Neural crest cell (in vitro differentiated cells): Measurements from ENCODE around the gene SYS1. TPM values are rescaled to one million over a fixed set of nuclear protein-coding genes. Genes with fewer than 3 reads are reported as not detected.
A peak's percentile ranks its signal among the peaks of the same experiment; 100 is the strongest.

Experiments
- DNase-seq: peaks from one replicate; pipeline ENCODE4 v3.0.0; 2021; ENCODE audit warnings: low read depth, mixed read lengths, low spot score
- H3K27ac Mint-ChIP-seq: one replicate; pipeline ENCODE4 v1.8.0; 2021; ENCODE audit warnings: mild to moderate bottlenecking, mixed read lengths; ENCODE audit not compliant: unreplicated experiment
- H3K27me3 Mint-ChIP-seq: 2 replicates; pipeline ENCODE4 v1.8.0; 2021; ENCODE audit warnings: low read depth, mild to moderate bottlenecking, mixed read lengths
- H3K36me3 Mint-ChIP-seq: 2 replicates; pipeline ENCODE4 v1.8.0; 2021; ENCODE audit warnings: low read depth, mild to moderate bottlenecking, mixed read lengths
- H3K4me1 Mint-ChIP-seq: 2 replicates; pipeline ENCODE4 v1.8.0; 2021; ENCODE audit warnings: mixed read lengths
- H3K4me3 Mint-ChIP-seq: one replicate; pipeline ENCODE4 v1.8.0; 2021; ENCODE audit warnings: mild to moderate bottlenecking, mixed read lengths
- H3K9me3 Mint-ChIP-seq: 2 replicates; pipeline ENCODE4 v1.8.0; 2021; ENCODE audit warnings: mixed read lengths
- long read RNA-seq: library from polyadenylated mRNA; unstranded; transcript quantifications from one replicate; pipeline ENCODE4 v2.0.0, GENCODE V29; 2020
- total RNA-seq: library from RNA; stranded (reverse); gene quantifications from 2 replicates; pipeline ENCODE4 v1.2.1, GENCODE V29; 2021
- TF ChIP-seq, protein P1 (sequence below): fragments of 200-600 bp; sonication (generic); conservative IDR thresholded peaks from 2 replicates; pipeline ENCODE4 v1.5.0; 2021; ENCODE audit warnings: antibody characterized with exemption, mild to moderate bottlenecking

The SYS1 gene
- total RNA-seq, result 24.6 and 25.7 TPM in 2 replicates
- long read RNA-seq, transcript SYS1-201 (4 exons, 2,862 nt), result major isoform, 34 of 65 reads
- long read RNA-seq, transcript SYS1-205 (3 exons, 433 nt), result minor isoform, 28 of 65 reads
- long read RNA-seq, partial matches to known transcripts, result 1 of 65 reads
- long read RNA-seq, other reads (novel, unspliced or antisense), result 1 of 65 reads

DNA sequence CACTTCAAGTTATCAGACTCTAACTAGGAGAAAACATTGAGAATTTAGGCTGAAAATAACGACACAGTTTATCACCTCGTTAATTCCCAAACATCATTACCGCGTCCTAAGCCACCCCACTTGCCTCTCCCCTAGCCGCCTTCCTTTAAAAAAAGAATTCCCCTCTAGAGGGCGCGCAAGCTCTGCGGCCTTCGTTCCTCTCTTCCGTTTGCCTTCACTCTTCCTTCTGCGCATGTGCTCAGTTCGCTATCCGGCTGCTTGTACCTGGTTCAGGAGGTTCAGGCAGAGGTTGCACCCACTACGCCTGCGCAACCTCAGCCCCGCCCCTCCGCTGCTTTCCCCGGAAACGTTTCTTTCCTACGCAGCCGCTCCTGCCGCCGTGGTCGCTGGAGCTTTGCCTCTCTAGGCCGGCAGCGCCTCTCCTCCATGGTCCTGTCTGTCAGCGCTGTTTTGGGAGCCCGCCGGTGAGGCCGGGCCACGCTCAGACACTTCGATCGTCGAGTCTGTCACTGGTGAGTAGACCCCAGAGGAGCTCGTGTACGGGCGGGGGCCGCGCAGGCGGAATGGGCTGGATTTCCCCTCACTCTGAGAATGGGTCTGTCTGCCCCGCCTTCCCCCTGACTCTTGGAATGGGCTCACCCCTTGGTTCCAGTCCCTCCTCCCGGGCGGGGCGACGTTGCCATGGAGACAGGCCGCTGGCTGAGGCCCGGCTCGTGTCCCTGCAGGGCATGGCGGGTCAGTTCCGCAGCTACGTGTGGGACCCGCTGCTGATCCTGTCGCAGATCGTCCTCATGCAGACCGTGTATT is at the start of gene SYS1:
Gene SYS1, plus strand, starts transcription at position 353 of the 807 bp plus-strand sequence. Its CDS starts 376 bp downstream, at position 729.
- Mint-ChIP-seq H3K27ac (peak within 1 kb of the TSS; percentile 97), H3K36me3 (no peaks in the 10 kb centered on the region), H3K9me3 (no peaks in the 10 kb centered on the region), H3K4me1 (peaks cover 22% of the 10 kb centered on the region), H3K27me3 (no peaks in the 10 kb centered on the region), H3K4me3 (peak within 1 kb of the TSS; percentile 97)
- TF ChIP-seq, protein P1, sequence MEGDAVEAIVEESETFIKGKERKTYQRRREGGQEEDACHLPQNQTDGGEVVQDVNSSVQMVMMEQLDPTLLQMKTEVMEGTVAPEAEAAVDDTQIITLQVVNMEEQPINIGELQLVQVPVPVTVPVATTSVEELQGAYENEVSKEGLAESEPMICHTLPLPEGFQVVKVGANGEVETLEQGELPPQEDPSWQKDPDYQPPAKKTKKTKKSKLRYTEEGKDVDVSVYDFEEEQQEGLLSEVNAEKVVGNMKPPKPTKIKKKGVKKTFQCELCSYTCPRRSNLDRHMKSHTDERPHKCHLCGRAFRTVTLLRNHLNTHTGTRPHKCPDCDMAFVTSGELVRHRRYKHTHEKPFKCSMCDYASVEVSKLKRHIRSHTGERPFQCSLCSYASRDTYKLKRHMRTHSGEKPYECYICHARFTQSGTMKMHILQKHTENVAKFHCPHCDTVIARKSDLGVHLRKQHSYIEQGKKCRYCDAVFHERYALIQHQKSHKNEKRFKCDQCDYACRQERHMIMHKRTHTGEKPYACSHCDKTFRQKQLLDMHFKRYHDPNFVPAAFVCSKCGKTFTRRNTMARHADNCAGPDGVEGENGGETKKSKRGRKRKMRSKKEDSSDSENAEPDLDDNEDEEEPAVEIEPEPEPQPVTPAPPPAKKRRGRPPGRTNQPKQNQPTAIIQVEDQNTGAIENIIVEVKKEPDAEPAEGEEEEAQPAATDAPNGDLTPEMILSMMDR, result peak; percentile 94
- peak; percentile 99 for DNase-seq

DNA sequence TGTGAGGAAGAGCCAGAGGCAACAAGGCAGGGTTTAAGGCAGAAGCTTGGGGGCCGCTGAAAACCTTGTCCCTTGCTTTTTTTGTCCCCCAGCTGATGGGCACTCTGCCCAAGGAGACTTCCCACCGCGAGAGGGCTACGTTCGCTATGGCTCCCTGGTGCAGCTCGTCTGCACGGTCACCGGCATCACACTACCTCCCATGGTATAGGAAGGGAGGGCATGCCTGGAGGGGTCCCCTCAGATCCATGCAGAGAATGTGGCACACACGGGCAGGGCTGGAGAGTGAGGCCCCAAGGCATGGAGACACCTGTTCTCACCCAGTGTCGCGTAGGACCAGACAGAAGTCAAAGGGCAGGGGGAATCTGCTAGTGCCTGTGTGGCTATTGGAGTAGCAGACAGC is 49.0 kb upstream of the SYS1 start:
- Mint-ChIP-seq H3K4me3 (no peak overlapping the region), H3K4me1 (no peaks in the 10 kb centered on the region), H3K36me3 (no peaks in the 10 kb centered on the region), H3K27ac (no peak overlapping the region), H3K27me3 (peaks cover 30% of the 10 kb centered on the region), H3K9me3 (no peaks in the 10 kb centered on the region)
- TF ChIP-seq, protein P1, result no peak
- no peak for DNase-seq

DNA sequence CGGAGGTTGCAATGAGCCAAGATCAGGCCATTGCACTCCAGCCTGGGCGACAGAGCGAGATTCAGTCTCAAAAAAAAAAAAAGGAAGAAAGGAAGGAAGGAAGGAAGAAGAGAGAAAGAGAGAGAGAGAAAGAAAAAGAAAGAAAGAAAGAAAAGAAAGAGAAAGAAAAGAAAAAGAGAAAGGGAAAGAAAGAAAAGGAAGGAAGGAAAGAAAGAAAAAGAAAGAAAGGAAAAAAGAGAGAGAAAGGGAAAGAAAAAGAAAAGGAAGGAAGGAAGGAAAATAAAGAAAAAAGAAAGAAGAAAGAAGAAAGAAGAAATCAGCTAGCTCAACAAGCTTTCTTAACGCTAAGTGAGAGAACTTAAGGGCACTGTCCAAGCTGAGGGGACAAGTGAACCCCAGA is 47.3 kb upstream of the SYS1 start:
- TF ChIP-seq, protein P1, result no peak
- Mint-ChIP-seq H3K4me3 (no peak overlapping the region), H3K27ac (no peak overlapping the region), H3K36me3 (no peaks in the 10 kb centered on the region), H3K27me3 (peaks cover 22% of the 10 kb centered on the region), H3K4me1 (no peaks in the 10 kb centered on the region), H3K9me3 (no peaks in the 10 kb centered on the region)
- DNase-seq, result no peak

DNA sequence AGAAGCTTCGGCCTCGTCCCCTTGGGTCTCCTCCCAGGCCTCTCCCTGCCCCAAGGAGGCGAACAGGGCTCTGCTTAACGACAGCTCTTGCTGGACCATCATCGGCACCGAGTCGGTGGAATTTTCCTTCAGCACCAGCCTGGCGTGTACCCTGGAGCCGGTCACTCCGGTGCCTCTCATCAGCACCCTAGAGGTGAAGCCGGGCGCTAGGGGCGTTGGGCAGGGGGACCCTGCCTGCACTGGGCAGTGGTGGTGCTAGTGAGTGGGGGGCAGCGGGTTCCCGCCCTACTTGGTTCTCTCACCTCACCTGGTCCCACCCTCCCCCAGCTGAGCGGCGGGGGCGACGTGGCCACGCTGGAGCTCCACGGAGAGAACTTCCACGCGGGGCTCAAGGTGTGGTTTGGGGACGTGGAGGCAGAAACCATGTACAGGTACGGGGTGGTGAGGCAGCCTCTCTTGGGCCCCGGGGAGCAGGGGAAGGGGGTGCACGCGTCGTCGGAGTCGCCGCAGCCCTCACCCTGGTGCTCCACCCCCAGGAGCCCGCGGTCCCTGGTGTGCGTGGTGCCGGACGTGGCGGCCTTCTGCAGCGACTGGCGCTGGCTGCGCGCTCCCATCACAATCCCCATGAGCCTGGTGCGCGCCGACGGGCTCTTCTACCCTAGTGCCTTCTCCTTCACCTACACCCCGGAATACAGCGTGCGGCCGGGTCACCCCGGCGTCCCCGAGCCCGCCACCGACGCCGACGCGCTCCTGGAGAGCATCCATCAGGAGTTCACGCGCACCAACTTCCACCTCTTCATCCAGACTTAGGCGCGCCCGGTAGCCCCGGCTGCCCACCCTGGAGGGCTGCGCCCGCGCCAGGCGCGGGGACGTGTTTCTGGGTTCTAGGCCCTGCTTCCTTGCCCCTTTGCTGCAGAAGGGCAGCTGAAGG is 46.5 kb upstream of the SYS1 start:
- Mint-ChIP-seq H3K36me3 (no peaks in the 10 kb centered on the region), H3K27me3 (peaks cover 16% of the 10 kb centered on the region), H3K4me1 (no peaks in the 10 kb centered on the region), H3K4me3 (no peak overlapping the region), H3K9me3 (no peaks in the 10 kb centered on the region), H3K27ac (no peak overlapping the region)
- no peak for DNase-seq
- TF ChIP-seq, protein P1, result no peak

DNA sequence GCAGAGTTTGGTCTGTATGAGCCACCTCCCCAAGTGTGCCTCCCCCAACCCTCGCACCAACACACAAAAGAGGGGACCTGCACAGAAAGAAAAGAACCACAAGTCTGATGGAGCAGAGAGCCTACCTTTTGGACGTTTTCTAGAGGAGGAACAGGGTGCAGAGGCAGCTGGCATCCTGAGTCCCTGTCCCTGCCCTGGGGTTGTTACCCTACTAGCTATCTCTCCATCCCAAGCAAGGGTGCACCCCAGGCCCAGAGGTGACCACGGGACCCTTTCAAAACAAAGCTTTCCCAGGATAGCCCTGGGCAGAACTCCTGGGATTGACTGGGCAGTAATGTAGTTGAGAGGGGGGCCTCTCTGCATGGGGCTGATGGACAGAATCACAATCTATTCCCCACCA is 45.1 kb upstream of the SYS1 start:
- no peak for DNase-seq
- H3K9me3 Mint-ChIP-seq, result no peaks in the 10 kb centered on the region
- H3K27ac Mint-ChIP-seq, result no peak overlapping the region
- no peaks in the 10 kb centered on the region for H3K36me3 Mint-ChIP-seq
- TF ChIP-seq, protein P1, result no peak
- H3K4me1 Mint-ChIP-seq, result no peaks in the 10 kb centered on the region
- peaks cover 13% of the 10 kb centered on the region for H3K27me3 Mint-ChIP-seq
- H3K4me3 Mint-ChIP-seq, result no peak overlapping the region
